GM12878 (cell line): ENCODE results near the gene PYGB. TPM values are rescaled to one million over a fixed set of nuclear protein-coding genes. Genes with fewer than 3 reads are reported as not detected.

ENCODE experiments used
- ATAC-seq: fragments of 200-7000 bp; cut with Tn5 transposase; 3 replicates; pipeline ENCODE4 v1.9.1; 2020; ENCODE audit warnings: mild to moderate bottlenecking, moderate library complexity
- BruUV-seq: library from RNA; stranded (reverse); fragments of 400-500 nt; replicated peaks from 2 replicates; lab custom pipeline; 2021; lab: Mats Ljungman, UMichigan
- CTCF ChIA-PET: fragments of 300-600 bp; sonication (Branson Sonifier 250); formaldehyde crosslinking; extraction: SDS; loops from one replicate; lab custom pipeline; 2021; ENCODE audit warnings: inconsistent platforms; lab: Yijun Ruan, JAX
- POLR2A ChIA-PET: fragments of 350-600 bp; formaldehyde crosslinking; extraction: SDS; loops from one replicate; lab custom pipeline; 2021; ENCODE audit warnings: inconsistent platforms; lab: Charles Lee
- RAD21 ChIA-PET: fragments of 300-600 bp; sonication (Branson Sonifier 250); formaldehyde crosslinking; loops from one replicate; lab custom pipeline; 2023; ENCODE audit warnings: antibody characterized with exemption; ENCODE audit not compliant: unreplicated experiment; lab: Charles Lee
- SMC1A ChIA-PET: fragments of 300-600 bp; sonication (Branson Sonifier 250); formaldehyde crosslinking; loops from one replicate; lab custom pipeline; 2023; ENCODE audit not compliant: unreplicated experiment, uncharacterized antibody; lab: Charles Lee
- DNase-seq: peaks from one replicate; pipeline ENCODE4 v3.0.0-alpha.2; 2011; ENCODE audit warnings: low read depth, low spot score
- FAIRE-seq: peaks from 3 replicates; lab custom pipeline; 2011; peaks lifted over from hg19 to GRCh38; lab: Jason Lieb, UNC
- H2AFZ ChIP-seq: 2 replicates; pipeline ENCODE4 v1.6.0; 2011; ENCODE audit warnings: low read depth, low read length, control low read depth; ENCODE audit not compliant: control insufficient read depth
- H3K27ac ChIP-seq: 2 replicates; pipeline ENCODE4 v1.5.1; 2011; ENCODE audit warnings: control low read depth; ENCODE audit not compliant: control insufficient read depth, insufficient read depth
- H3K27me3 ChIP-seq, 2 experiments: replicated peaks in 1 of 2; 2 replicates each; pipeline versions ENCODE4 v1.6.0 to v1.6.1; 2011; ENCODE audit warnings: low read length in 1 of 2; ENCODE audit not compliant: control insufficient read depth in 2 of 2, insufficient read depth in 2 of 2
- H3K36me3 ChIP-seq, 2 experiments: 2 replicates each; pipeline ENCODE4 v1.5.1; 2011; ENCODE audit warnings: low read length in 1 of 2; ENCODE audit not compliant: control insufficient read depth in 2 of 2, insufficient read depth in 2 of 2
- H3K4me1 ChIP-seq: 2 replicates; pipeline ENCODE4 v1.6.1; 2011; ENCODE audit warnings: mild to moderate bottlenecking, low read length, moderate library complexity, mixed read lengths; ENCODE audit not compliant: control insufficient read depth, insufficient read depth
- H3K4me2 ChIP-seq: 2 replicates; pipeline ENCODE4 v1.6.0; 2011; ENCODE audit warnings: control low read depth; ENCODE audit not compliant: control insufficient read depth, insufficient read depth
- H3K4me3 ChIP-seq: fragments of 200-600 bp; sonication (generic); 2 replicates; pipeline ENCODE4 v1.5.1; 2016
- H3K79me2 ChIP-seq: 2 replicates; pipeline ENCODE4 v1.6.0; 2011; ENCODE audit warnings: low read length; ENCODE audit not compliant: control insufficient read depth, insufficient read depth
- H3K9ac ChIP-seq: 2 replicates; pipeline ENCODE4 v1.8.0; 2011; ENCODE audit warnings: low read length, control low read depth, mixed read lengths; ENCODE audit not compliant: control insufficient read depth, insufficient read depth
- H3K9me3 ChIP-seq: replicated peaks from 3 replicates; pipeline ENCODE4 v1.5.1; 2011; ENCODE audit warnings: mild to moderate bottlenecking, low read length; ENCODE audit not compliant: control insufficient read depth, insufficient read depth
- H4K20me1 ChIP-seq: 2 replicates; pipeline ENCODE4 v1.6.0; 2011; ENCODE audit not compliant: control insufficient read depth, insufficient read depth
- BRCA1 ChIP-seq: IDR thresholded peaks from 2 replicates; pipeline ENCODE4 v1.6.1; 2011; ENCODE audit warnings: low read depth, low read length, improper control_type of control experiment
- CHD2 ChIP-seq: IDR thresholded peaks from 2 replicates; pipeline ENCODE4 v1.6.1; 2011; ENCODE audit warnings: low read depth, low read length, improper control_type of control experiment, borderline replicate concordance
- ESRRA ChIP-seq: IDR thresholded peaks from 2 replicates; pipeline ENCODE4 v1.6.1; 2012; ENCODE audit warnings: mild to moderate bottlenecking, low read length, improper control_type of control experiment
- KLF5 ChIP-seq: fragments of 450-650 bp; IDR thresholded peaks from 2 replicates; pipeline ENCODE4 v1.6.1; 2014; ENCODE audit warnings: mild to moderate bottlenecking; ENCODE audit not compliant: partially characterized antibody
- MTA2 ChIP-seq: fragments of 450-650 bp; IDR thresholded peaks from 2 replicates; pipeline ENCODE4 v1.6.1; 2016; ENCODE audit warnings: low read depth, mild to moderate bottlenecking, moderate library complexity
- NR2C1 ChIP-seq: fragments of 450-650 bp; IDR thresholded peaks from 2 replicates; pipeline ENCODE4 v1.6.1; 2017; ENCODE audit warnings: antibody characterized with exemption, mild to moderate bottlenecking, moderate library complexity
- PML ChIP-seq: IDR thresholded peaks from 2 replicates; pipeline ENCODE4 v1.6.1; 2012; ENCODE audit warnings: low read length, inconsistent platforms
- WGBS: methylation state at CpG from one replicate; pipeline ENCODE4 v1.1.6; 2016; ENCODE audit warnings: low lambda C conversion rate; ENCODE audit not compliant: insufficient replicate concordance, insufficient coverage; ENCODE audit errors: missing lambda C conversion rate; 5-methylcytosine and 5-hydroxymethylcytosine counted together
- in situ Hi-C: fragments of 300-500 bp; cut with MboI; formaldehyde crosslinking; loops from 9 replicates; pipeline ENCODE4 v1.14.3; 2018; ENCODE audit warnings: mixed read lengths
- intact Hi-C: fragments of 100-400 bp; cut with micrococcal nuclease; formaldehyde crosslinking; loops from one replicate; pipeline ENCODE4 v1.14.2; 2022; ENCODE audit not compliant: unreplicated experiment
- polyA plus RNA-seq, 11 experiments: library from polyadenylated mRNA; depleted of rRNA in 4 of 11; unstranded in 6 of 11; stranded (reverse) in 5 of 11; fragments of >200 nt; fragmentation: Nextera tagmentation in 4 of 11; fragmentation: Illumina TruSeq in 1 of 11; extraction: Ambion mirVana in 4 of 11; extraction: Trizol in 1 of 11; gene quantifications; 1 replicate in 1 of 11; 2 replicates in 10 of 11; pipeline versions ENCODE4 v1.2.1 to v1.2.3, GENCODE V29; 2011 to 2016; ENCODE audit warnings: inconsistent platforms in 2 of 11, missing spikeins in 2 of 11, low read depth in 1 of 11
- total RNA-seq, 4 experiments: library from RNA; depleted of rRNA in 3 of 4; stranded (reverse); fragments of >200 nt in 3 of 4; fragmentation: Illumina TruSeq in 1 of 4; extraction: Trizol in 1 of 4; gene quantifications; 2 replicates each; pipeline versions ENCODE4 v1.2.1 to v1.2.3, GENCODE V29; 2013 to 2021
- TF ChIP-seq, protein P1 (sequence below): fragments of 450-650 bp; IDR thresholded peaks from 2 replicates; pipeline ENCODE4 v1.6.1; 2016; ENCODE audit warnings: mild to moderate bottlenecking
- TF ChIP-seq, protein P2 (sequence below): IDR thresholded peaks from 2 replicates; pipeline ENCODE4 v1.6.1; 2012; ENCODE audit warnings: low read length, inconsistent platforms

PYGB gene
- total and polyA plus RNA-seq, 10 of the 15 experiments (the other 5 are each of a cell fraction or from before 2014, with no cell fraction given): 0.34 to 33.5 (median 21.8) TPM

DNA sequence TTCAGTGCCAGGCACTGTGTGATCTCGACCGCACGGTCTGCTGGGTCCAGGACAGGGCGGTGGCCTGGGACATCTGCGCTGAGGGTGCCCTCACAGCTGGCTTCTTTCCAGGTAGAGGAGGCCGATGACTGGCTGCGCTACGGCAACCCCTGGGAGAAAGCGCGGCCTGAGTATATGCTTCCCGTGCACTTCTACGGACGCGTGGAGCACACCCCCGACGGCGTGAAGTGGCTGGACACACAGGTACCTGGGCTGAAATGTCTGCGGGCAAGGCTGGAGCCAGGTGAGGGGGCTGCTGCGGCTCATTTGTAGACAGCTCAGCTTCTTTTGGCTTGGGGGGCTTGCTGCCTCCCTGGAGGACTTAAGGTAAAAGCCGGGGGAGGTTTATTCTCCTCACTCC, 26.6 kb downstream of the PYGB start:
- POLR2A ChIA-PET: no interaction called here

More for the DNA sequence above, 26.6 kb downstream of the PYGB start:
- TF ChIP-seq, protein P1, sequence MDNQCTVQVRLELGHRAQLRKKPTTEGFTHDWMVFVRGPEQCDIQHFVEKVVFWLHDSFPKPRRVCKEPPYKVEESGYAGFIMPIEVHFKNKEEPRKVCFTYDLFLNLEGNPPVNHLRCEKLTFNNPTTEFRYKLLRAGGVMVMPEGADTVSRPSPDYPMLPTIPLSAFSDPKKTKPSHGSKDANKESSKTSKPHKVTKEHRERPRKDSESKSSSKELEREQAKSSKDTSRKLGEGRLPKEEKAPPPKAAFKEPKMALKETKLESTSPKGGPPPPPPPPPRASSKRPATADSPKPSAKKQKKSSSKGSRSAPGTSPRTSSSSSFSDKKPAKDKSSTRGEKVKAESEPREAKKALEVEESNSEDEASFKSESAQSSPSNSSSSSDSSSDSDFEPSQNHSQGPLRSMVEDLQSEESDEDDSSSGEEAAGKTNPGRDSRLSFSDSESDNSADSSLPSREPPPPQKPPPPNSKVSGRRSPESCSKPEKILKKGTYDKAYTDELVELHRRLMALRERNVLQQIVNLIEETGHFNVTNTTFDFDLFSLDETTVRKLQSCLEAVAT: no peak
- TF ChIP-seq ESRRA: no peak
- TF ChIP-seq MTA2: no peak
- TF ChIP-seq, protein P2, sequence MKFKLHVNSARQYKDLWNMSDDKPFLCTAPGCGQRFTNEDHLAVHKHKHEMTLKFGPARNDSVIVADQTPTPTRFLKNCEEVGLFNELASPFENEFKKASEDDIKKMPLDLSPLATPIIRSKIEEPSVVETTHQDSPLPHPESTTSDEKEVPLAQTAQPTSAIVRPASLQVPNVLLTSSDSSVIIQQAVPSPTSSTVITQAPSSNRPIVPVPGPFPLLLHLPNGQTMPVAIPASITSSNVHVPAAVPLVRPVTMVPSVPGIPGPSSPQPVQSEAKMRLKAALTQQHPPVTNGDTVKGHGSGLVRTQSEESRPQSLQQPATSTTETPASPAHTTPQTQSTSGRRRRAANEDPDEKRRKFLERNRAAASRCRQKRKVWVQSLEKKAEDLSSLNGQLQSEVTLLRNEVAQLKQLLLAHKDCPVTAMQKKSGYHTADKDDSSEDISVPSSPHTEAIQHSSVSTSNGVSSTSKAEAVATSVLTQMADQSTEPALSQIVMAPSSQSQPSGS: no peak
- TF ChIP-seq BRCA1: no peak
- TF ChIP-seq KLF5: no peak
- TF ChIP-seq NR2C1: no peak
- TF ChIP-seq PML: no peak
- no peak for TF ChIP-seq CHD2
- in situ Hi-C loops: loop anchor here (25.0 kb wide), 1 partner anchor 1912 kb away; the partner anchor contains the start of genes GZF1 and NXT1
- Histone ChIP-seq H3K36me3 (peaks cover 12 to 37% of the 10 kb centered on the region in 2 experiments), H3K4me1 (no peaks in the 10 kb centered on the region), H2AFZ (no peak overlapping the region), H3K4me3 (no peak overlapping the region), H3K79me2 (no peaks in the 10 kb centered on the region), H3K27ac (no peak overlapping the region), H3K9me3 (no peaks in the 10 kb centered on the region), H4K20me1 (no peaks in the 10 kb centered on the region), H3K27me3 (no peaks in the 10 kb centered on the region), H3K4me2 (no peak overlapping the region), H3K9ac (no peak overlapping the region)
- no TSS peak for BruUV-seq
- ChIA-PET RAD21 (no interaction called here), SMC1A (no interaction called here), CTCF (interaction anchor here (1.5 kb wide), 1 partner anchor 125 kb away, joined by 6 read pairs; no protein-coding TSS in a partner anchor)
- no peak for DNase-seq
- intact Hi-C loops: no loop called here
- WGBS: 99% methylated on average over 20 of the region's 20 CpGs
- no peak for FAIRE-seq
- ATAC-seq: no peak
